Activated CD4-positive, CD25-positive, alpha-beta regulatory T cell treated with anti-CD3 and anti-CD28 coated beads, Interleukin-2, amount 50 U/mL, for 72 hours (primary cell): ENCODE measurements around the gene BMP5.

Experiments
- DNase-seq: peaks from one replicate; pipeline ENCODE4 v3.0.0; 2021

The BMP5 gene

DNA sequence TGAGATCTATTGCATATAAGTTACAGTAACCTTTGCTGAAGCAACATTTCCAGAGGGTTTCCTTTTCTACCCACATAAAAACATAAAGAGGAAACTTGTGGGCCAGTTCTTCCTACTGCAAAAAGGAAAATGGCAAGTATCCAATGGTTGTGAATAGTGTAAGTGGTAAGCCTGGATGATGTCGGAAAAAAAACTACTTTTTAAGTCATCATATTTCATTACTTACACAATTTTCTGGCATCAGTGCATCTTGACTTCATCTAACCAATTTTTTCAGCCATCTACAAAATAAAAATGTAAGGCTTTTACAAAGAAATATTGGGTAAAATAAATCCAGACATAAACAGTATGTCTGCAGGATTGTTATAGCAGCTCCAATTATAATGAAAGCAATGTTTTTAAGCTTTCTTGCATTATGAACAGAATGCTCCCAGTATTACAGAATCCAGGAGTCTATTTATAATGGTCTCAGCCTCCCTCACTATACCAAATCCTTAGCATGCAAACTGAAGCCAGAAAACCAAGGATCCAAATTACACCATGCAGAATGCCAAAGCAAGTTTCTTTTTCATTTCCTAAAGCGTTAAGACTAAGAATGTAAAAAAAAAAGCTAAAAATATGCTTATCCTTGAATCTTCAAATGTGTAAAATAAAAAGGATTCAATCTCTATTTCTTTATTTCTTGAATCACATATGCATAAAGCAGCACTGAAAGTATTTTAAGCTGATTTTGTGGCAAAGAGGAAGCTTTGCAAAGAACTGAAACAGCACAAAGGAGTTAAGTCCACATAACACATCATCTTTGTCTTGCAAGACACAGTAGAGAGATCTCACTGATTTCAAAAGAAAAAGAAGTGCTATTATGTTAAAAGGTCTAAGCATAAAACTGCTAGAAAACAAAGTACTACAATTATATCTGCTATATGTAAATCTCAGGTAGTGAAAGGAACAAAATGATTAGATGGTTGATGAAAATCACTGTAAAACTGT lies 169.6 kb downstream of the BMP5 start:
- DNase-seq = no peak

DNA sequence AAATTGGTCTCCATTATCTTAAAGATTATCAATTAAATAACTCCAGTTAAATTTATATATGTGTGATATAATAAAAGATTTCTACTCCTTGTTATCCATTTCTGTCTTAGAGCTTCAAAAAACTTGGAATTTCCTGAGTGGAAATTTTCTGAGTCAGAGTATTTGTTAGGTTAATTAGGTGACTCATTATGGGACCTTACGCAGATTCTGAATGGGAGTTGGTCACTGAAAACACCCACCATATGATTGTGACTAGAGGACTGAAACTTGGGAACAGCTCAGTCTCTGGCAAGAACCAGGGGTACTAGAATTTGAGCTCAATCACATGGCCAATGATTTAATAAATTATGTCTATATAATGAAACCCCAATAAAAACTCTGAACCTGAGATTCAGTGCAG lies 171.0 kb downstream of the BMP5 start:
- DNase-seq = no peak
